Cortex of kidney (tissue), 1 donor: Measurements from ENCODE around the gene PTPRR.

Source experiments
- DNase-seq: peaks from one replicate; lab custom pipeline; 2025; lab: John Stamatoyannopoulos, UW

PTPRR gene, protein sequence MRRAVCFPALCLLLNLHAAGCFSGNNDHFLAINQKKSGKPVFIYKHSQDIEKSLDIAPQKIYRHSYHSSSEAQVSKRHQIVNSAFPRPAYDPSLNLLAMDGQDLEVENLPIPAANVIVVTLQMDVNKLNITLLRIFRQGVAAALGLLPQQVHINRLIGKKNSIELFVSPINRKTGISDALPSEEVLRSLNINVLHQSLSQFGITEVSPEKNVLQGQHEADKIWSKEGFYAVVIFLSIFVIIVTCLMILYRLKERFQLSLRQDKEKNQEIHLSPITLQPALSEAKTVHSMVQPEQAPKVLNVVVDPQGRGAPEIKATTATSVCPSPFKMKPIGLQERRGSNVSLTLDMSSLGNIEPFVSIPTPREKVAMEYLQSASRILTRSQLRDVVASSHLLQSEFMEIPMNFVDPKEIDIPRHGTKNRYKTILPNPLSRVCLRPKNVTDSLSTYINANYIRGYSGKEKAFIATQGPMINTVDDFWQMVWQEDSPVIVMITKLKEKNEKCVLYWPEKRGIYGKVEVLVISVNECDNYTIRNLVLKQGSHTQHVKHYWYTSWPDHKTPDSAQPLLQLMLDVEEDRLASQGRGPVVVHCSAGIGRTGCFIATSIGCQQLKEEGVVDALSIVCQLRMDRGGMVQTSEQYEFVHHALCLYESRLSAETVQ

DNA sequence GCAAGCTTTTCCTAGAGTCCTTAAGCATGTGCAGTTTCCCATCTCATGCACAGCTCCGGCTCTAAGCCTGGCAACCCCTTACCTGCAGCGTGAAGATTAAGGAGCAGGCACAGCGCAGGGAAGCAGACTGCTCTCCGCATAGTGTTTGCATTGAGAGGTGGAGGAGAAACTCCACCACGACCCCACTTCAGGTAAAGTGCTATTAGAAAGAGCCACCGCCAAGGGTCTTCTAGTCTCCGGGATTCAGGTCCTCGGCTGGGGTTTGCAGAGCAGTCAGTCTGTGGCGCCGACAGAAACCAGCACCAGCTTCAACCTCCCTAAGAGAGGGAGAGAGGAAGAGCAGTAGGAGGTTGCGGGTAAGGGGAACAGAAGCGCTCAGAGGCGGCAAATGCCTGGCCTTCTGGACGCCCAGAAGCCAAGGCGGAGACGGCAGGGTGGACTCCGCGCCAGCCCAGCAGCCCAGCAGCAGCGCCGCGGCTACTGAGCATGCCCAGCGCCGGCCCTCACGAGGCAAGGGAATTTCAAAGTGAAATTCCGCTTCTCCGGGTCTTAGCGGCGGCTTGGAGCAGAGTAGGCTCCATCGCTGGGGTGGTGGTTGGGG is at the start of gene PTPRR:
Gene PTPRR, minus strand, starts transcription at position 488 of the 601 bp plus-strand sequence. Its CDS starts 348 bp downstream, at position 140.
- DNase-seq: no peak

DNA sequence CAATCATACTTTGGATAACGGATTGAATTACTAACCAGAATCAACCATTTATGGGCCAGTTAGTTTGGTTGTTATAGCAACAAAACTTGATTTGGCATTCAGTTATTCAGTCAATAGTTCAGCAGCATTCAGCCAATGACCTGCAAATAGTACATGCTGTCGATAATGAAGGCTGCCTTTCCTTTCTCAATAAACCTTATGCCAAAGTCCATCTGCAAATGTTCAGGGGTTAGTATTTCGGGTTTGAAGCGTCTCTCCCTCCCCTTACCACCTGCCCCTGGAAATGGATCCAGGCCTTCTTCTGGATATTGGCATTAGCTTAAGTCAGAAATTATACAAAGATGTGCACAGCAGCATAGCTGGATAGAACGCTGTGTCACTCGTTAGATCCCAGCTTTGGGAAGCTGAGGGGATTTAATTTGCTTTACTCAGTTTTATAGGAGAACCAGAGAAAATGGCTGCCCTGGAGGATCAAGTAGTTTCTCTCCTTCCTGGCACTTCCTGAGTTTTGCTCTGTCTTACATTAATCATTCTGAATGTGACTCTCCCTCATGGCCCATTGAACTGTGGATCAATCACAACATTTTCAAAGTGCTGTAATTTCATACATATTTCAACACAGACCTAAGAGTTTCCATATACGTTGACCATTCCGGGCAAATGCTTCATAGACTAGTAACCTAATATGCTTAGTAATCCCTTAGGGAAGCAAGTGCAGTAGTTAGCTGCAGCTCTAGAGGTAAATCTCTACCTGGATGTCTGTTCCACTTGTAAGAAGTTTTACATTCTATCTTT is 46.7 kb upstream of the PTPRR start:
- DNase-seq: no peak

DNA sequence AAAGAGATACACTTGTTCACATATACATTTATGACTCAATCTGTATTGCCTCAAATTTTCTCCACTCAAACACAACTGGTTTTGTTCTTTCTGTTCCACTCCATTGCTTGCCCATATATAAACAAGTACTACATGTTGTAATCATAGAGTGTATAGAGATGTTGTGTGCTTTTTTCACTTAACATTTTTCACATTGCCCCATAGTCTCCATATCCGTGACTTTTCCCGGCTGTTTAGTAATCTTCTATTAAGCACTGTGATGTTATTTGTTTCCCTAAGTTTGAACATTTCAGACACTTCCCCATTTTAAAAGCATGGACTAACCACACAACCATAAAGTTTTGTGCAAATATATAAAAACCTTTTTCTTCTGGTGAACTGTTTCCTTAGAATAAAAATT is 45.5 kb upstream of the PTPRR start:
- no peak for DNase-seq

DNA sequence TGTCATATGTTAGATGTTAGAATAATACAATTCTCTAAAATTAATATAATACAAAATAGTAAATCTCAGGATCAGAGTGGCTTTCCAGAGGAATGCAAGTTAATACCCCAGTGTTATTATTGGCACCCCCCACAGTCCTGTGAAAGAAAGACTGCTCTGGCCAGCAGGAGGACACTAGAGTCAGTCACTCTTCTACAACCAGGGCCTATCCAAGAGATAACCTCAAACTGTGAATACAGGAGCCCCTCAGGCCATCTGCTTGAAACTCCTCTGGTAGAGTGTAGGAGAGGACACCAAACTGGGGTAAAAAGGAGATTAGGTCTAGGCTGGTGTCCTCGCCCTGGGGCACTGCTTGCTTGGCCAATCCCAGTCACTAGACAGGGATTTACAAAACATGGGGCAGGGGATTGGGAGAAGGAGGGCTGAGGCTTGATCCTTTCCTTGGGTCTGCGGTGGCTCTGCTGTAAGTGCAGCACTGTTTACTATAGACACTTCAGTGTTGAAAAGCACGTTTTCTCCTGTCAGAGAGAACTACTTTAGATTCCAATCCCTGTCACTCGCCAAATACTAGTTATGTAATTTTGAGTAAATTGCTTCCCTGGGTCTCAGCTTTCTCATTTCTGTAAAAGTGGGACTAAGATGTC is 44.5 kb upstream of the PTPRR start:
- DNase-seq: no peak

DNA sequence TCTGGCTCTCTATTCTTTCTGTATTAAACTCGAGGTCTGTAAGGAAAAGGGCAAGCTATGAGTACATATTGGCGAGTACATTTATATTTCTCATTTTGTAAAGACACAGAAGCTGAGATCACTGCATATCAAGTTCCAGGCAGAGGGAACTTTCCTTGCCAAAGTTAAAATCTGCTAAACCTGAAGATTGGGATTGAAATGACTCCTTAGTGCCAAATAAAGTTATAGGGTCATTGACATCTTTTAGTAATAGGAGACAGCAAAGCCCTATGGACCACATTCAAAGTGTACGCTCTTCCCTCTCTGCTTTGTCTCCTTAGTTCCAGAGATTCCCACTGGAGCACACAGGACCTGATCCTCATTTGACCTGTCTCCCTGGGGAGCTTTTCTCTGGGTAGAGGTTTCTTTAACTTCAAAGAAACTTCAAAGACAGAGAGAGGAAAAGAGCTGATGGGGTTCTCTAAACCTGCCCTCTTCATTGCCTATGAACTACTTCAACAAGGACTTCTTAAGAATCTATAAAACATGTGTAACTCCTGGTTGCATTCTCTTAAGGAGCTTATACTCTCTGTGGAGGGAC is 42.6 kb upstream of the PTPRR start:
- no peak for DNase-seq

DNA sequence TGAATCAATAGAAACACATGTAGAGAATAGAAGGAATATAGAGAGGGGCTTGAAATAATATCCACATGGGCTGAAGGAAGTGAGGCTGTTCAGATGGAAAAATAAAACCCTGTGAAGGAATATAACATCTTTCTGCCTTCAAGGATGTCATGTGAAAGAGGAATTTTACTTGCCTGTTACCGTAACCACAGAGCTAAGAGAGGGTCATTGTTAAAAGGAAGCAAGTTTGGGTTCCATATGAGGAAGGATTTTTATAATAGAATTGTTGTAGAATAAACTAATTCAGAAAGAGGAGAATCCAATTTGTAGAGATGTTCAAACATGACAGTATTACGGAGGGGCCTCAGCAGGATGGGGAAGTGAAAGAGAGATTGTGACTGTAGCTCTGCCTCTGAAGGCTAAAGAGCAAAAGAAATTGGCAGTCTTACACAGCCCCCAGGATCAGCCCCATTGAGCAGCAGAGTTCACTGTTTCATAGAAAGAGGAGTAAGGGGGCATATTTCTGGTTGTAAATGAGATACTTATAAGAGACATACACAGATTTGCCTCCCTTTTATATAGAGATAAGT is 41.8 kb upstream of the PTPRR start:
- no peak for DNase-seq

DNA sequence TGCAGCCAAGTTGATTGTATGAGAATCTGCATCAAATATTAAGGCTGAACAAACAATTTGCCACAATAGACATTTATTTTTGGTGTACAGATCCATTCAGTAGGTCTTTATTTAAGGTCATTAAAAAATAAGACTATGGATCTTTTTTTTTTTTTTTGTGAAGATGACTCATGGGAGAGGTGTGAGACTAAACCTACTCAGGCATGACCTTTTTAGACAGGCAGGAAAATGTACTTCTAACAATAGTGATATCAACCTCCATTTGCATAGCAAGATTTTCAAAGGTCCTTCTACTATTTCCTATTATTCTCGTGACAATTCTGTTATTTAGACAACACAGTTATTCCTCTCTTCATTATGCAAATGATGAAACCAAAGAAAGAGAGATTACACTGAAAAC is 39.9 kb upstream of the PTPRR start:
- no peak for DNase-seq

DNA sequence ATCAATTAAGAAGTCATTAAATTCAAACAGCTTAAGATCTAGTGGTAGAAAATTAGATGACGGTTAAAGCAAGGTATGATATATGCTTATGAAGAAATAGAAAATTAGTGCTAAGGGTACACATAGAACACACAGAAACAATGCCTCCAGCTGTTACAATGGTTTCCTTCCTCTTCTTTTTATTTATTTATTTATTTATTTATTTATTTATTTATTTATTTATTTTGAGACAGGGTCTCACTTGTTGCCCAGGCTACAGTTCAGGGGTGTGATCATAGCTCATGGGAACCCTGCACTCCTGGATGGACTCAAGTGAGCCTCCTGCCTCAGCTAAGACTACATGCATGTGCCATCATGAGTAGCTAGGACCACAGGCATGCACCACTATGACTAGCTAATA is 34.9 kb upstream of the PTPRR start:
- DNase-seq: no peak

DNA sequence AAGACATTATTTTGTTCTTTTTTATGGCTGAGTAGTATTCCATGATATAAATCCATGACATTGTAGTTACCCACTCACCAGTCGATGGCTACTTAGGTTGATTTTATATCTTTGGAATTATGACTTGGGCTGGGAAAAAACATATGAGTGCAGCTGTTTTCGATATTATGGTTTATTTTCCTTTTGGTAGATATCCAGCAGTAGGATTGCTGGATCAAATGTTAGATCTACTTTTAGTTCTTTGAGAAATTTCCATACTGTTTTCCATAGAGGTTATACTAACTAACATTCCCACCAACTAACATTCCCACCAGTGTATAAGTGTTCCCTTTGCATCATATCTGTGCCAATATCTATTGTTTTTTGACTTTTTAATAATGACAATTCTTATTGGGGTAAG is 29.9 kb upstream of the PTPRR start:
- DNase-seq: no peak

DNA sequence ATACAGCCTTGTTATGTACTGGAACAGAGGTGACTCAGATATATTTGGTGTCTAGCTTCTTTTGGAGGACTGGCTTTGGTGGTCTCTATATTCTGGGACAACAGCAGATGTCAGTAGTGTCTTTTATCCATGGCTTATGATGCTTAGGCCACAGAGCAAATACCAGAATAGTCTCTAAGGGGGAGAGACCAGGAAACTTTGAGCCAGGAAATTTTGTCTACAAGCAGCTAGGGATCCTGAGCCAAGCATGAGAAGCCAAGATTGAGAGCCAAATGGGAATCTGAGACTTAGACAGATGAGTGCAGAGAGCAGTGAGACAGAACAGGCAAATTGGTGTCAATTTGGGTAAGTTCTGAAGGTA is 28.4 kb upstream of the PTPRR start:
- DNase-seq: no peak

DNA sequence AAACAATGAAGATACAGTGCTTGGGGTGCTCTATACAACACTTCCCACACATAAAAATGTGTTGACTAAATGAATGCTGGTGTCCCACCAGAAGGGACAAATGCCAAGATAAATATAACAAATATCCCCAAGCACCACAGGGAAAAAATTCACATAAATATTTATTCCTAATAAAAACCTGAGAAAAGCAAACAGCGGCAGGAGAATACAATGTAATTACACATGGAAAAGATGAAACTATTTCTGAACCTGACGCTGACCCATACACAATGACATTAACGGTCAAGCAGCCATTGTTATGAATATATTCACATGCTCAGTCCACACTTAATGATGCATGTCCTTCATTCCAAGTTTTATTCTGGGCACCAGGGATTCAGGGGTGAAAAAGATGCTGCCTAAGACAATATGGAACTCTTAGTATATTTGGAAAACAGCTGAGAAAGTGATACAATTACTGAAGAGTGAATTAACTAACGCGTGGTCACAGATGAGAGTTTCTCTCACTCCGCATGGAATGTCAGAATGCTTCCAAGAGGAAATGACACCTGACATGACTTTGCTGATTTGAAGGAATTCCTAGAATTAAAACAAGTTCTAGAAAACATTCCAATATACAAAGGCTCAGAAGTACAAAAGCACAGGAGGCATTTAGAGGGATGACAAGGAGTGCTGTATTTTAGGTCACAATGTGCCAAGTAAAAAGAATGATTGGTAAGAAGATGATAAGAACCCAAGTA is 27.9 kb upstream of the PTPRR start:
- no peak for DNase-seq

DNA sequence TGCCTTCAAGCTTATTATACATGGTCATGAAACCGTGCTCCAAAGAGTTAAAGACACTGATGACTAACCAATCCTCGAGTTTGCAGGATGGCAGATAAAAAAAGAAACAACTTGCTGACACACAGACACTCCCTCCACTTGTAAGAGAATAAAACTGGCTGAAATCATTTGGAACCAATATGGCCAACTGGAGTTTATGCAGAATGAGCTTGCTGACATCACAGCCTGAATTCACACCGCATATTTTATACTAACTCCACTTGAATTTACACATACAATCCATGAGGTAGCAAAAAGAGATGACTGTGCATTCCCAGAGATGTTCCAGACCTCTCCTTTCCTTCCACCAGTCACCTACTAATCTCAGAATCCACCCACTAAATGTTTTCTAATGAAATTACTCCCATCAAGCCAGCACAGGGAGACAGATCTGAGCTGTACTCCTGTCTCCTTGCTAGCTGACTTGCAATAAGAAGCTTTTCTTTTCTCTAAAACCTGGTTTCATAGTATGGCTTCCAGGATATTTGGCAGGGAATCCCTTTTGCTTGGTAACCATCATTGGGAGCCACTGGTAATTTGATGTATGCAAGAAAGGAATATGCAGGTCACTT is 15.8 kb upstream of the PTPRR start:
- no peak for DNase-seq

DNA sequence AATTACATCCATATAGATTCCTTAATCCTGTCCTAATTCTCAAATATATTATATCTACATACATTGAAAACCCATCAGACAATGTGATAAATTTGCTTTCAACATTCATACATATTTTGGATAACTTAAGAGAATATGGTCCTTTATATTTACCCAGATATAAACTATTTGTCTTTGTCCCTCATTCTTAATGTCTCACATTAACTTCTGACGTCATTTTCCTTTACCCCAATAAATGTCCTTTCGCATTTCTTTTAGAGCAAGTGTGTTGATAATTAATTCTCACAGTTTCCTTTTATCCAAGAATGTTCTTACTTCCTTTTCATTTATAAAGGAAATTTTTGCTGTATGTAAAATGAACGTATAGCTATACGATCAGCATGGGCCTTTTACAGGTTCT is 12.6 kb upstream of the PTPRR start:
- DNase-seq: no peak

DNA sequence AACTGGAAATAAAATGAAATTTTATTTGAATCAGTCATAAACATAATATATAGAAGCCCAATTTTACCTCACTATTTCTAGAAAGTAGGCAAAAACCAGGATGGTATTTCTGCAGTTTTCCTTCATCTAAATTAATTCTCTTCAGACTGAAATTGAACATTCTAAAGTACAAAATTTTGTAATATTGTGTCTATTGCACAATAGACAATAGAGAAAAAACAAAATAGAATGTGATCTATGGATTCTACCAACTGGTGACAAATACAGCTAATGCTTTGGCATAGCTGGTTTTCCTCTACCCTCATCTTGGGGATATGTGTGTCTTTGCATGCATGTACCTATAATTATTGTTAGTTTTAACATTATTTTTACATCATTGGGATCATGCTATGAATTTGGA is 8.5 kb upstream of the PTPRR start:
- no peak for DNase-seq

DNA sequence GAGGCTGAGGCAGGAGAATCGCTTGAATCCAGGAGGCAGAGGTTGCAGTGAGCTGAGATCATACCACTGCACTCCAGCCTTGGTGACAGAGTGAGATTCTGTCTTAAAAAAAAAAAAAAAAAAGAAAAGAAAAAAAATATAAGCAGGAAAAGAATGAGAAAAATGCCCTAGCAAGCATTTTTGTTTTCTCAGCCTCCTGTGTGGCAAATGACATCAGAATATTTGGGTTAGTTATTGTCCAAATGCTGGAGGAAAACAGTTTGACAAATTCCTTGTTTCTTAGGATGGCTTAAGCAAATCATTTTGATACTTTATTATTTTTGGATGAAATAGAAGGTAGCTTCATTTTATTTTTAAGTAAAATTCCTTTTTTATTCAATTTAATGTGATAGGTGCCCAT is 7.5 kb upstream of the PTPRR start:
- DNase-seq: no peak

DNA sequence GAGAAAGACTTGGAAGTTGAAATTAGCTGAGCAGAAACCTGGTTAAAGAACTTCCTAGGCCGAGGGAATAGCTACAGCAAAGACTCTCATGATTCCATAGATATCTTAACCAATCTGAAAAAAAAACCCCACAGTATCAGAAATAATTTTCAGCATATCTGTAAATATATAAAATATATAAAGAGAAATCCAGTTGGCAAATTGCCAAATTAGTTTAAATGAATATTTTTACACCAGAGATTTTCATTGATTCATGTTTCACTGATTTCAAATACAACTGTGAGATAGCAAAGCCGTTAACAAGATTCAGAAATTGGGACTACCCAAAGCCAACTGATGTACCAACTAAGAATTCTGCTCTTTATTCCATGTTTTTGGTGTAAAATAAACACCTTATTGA is 6.8 kb upstream of the PTPRR start:
- no peak for DNase-seq

DNA sequence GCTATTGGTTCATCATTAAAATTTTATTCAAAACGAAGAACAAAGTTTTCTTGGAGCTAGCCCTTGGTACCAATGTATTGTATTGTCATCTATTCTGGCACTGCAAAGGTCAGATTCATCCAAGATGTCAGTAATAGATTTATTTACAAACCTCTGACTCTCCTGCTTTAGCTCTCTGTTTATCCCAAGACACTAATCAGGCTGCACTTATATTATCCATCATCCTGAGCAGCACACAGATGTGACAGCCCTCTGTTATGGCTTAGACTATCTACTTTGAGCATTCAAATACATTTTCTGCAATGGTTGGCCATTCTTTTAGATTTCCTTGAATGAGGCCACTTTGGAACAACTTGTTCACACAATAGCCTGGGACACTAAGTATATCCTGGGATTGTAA is 5.0 kb upstream of the PTPRR start:
- DNase-seq: no peak

DNA sequence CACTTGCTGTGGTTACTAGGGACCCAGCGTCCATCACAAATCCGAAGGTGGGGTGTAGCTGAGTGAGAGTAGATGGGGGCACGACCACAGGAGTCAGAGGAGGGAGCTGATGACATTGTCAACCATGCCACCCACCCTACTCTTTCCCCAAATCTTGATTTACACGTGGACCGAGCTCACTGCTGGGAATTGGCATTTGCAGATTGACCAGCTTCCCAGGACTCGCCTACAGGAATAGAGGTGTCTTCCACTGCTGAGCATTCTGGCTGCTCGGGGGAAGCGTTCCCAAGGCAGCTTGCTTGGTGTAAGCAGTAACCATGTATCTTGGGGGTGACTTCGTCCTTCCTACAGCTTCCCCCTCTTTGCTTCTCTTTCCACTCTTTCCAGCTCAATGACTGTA is 353 bp upstream of the PTPRR start:
- no peak for DNase-seq

DNA sequence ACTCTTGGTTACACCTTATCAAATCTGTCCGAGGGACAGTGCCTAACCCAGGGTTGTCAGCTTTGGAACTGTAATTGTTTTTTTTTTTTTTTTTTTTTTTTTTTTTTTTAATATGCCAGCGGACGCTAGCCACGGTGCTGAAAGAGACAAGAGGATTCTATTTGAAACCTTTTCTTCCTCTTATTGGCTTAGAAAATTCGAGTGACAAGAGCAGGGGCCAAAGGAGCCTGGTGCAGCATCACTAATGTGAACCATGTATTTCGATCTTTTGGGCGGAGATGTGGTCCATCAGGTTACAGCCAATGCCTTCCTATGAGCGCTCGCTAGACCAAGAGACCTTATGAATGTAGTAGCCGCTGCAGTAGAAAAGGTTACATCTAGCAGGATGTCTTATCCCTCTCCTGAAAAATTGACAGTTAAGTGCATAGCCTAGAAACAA is 922 bp downstream of the PTPRR start:
- no peak for DNase-seq

DNA sequence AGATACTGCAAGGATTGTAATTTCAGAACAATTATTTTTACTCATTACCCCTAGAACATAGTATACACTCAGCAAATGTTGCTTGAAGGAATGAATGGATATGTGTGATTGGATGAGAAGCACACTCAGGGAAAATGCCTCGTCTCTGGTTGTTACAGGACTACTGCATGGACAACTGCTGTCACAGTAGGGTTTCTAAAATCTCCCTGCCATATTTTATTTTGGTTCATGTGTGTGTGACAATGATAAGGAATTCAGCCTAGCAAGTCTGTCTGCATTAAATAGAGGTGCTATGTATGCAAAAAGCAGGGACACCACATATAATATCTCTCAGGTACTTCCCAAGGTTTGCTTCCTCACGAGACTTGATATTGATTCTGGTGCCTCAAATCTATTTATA is 1.4 kb downstream of the PTPRR start:
- DNase-seq: no peak
